RWPE2 (cell line): ENCODE results near the gene ETV6.

Experiments used
- ATAC-seq: fragments of 200-7000 bp; cut with Tn5 transposase; 3 replicates; pipeline ENCODE4 v1.9.1; 2021; ENCODE audit warnings: low read depth
- DNase-seq: peaks from one replicate; pipeline ENCODE4 v3.0.0-alpha.2; 2020; ENCODE audit warnings: low spot score
- H3K27ac ChIP-seq: fragments of 450-650 bp; 2 replicates; pipeline ENCODE4 v1.5.1; 2017; ENCODE audit warnings: mild to moderate bottlenecking; ENCODE audit not compliant: poor library complexity, severe bottlenecking
- H3K27me3 ChIP-seq: fragments of 250-450 bp; sonication (Bioruptor Pico); 2 replicates; pipeline ENCODE4 v1.5.1; 2021; ENCODE audit warnings: mild to moderate bottlenecking, moderate library complexity; ENCODE audit not compliant: insufficient read depth, poor library complexity, severe bottlenecking
- H3K36me3 ChIP-seq: fragments of 250-450 bp; sonication (Bioruptor Pico); 2 replicates; pipeline ENCODE4 v1.5.1; 2020; ENCODE audit warnings: low read depth, mild to moderate bottlenecking, moderate library complexity
- H3K4me1 ChIP-seq: fragments of 250-450 bp; sonication (Bioruptor Pico); 2 replicates; pipeline ENCODE4 v1.5.1; 2021; ENCODE audit warnings: mild to moderate bottlenecking, moderate library complexity; ENCODE audit not compliant: insufficient read depth, poor library complexity, severe bottlenecking
- H3K4me3 ChIP-seq: fragments of 250-450 bp; sonication (Bioruptor Pico); 2 replicates; pipeline ENCODE4 v1.5.1; 2021; ENCODE audit warnings: mild to moderate bottlenecking, moderate library complexity; ENCODE audit not compliant: severe bottlenecking
- H3K9me3 ChIP-seq: fragments of 250-450 bp; sonication (Bioruptor Pico); 2 replicates; pipeline ENCODE4 v1.5.1; 2021; ENCODE audit warnings: mild to moderate bottlenecking, moderate library complexity; ENCODE audit not compliant: severe bottlenecking
- CTCF ChIP-seq: fragments of 450-650 bp; IDR thresholded peaks from one replicate; pipeline ENCODE4 v1.5.1; 2017; ENCODE audit warnings: mild to moderate bottlenecking, moderate library complexity; ENCODE audit not compliant: poor library complexity, severe bottlenecking

The ETV6 gene

GRCh38 chr12:11653215-11653753 lies 3.8 kb downstream of the ETV6 start:
- H3K9me3 ChIP-seq, result no peaks in the 10 kb centered on the region
- no peak for DNase-seq
- H3K4me3 ChIP-seq, result no peak overlapping the region
- ATAC-seq, result no peak
- H3K4me1 ChIP-seq, result peaks cover 9% of the 10 kb centered on the region
- no peak for TF ChIP-seq CTCF
- H3K27me3 ChIP-seq, result no peaks in the 10 kb centered on the region
- H3K36me3 ChIP-seq, result no peaks in the 10 kb centered on the region
- no peak overlapping the region for H3K27ac ChIP-seq

- Histone ChIP-seq H3K36me3 (no peaks in the 10 kb centered on the region), H3K27ac (no peak overlapping the region), H3K4me3 (no peak overlapping the region), H3K27me3 (no peaks in the 10 kb centered on the region), H3K9me3 (no peaks in the 10 kb centered on the region), H3K4me1 (peaks cover 6% of the 10 kb centered on the region)
- ATAC-seq (no peak), DNase-seq (no peak)
- no peak for TF ChIP-seq CTCF
Measured at GRCh38 chr12:11654338-11654737, 4.9 kb downstream of the ETV6 start.

GRCh38 chr12:11654802-11655201 lies 5.3 kb downstream of the ETV6 start:
- Histone ChIP-seq H3K27ac (no peak overlapping the region), H3K9me3 (no peaks in the 10 kb centered on the region), H3K36me3 (no peaks in the 10 kb centered on the region), H3K4me1 (peaks cover 6% of the 10 kb centered on the region), H3K27me3 (no peaks in the 10 kb centered on the region), H3K4me3 (no peak overlapping the region)
- ATAC-seq (no peak), DNase-seq (no peak)
- TF ChIP-seq CTCF, result no peak

GRCh38 chr12:11655842-11656241 lies 6.4 kb downstream of the ETV6 start:
- Histone ChIP-seq H3K9me3 (no peaks in the 10 kb centered on the region), H3K4me3 (no peak overlapping the region), H3K27me3 (no peaks in the 10 kb centered on the region), H3K27ac (no peak overlapping the region), H3K36me3 (no peaks in the 10 kb centered on the region), H3K4me1 (peaks cover 6% of the 10 kb centered on the region)
- ATAC-seq, result no peak
- DNase-seq, result no peak
- TF ChIP-seq CTCF, result no peak

GRCh38 chr12:11656550-11656949 lies 7.1 kb downstream of the ETV6 start:
- Histone ChIP-seq H3K4me1 (peaks cover 6% of the 10 kb centered on the region), H3K27ac (no peak overlapping the region)
- TF ChIP-seq CTCF, result no peak

More at GRCh38 chr12:11656550-11656949, 7.1 kb downstream of the ETV6 start:
- ATAC-seq, result no peak
- no peak overlapping the region for H3K4me3 ChIP-seq
- no peaks in the 10 kb centered on the region for H3K27me3 ChIP-seq
- no peaks in the 10 kb centered on the region for H3K36me3 ChIP-seq
- no peaks in the 10 kb centered on the region for H3K9me3 ChIP-seq
- no peak for DNase-seq
